Measurements from ENCODE around the gene SMARCC1. TPM values are rescaled to one million over a fixed set of nuclear protein-coding genes. Genes with fewer than 3 reads are reported as not detected.

SMARCC1 gene
- total and polyA plus RNA-seq, 4 donors = 11.7 to 83.0 (median 37.5) TPM

DNA sequence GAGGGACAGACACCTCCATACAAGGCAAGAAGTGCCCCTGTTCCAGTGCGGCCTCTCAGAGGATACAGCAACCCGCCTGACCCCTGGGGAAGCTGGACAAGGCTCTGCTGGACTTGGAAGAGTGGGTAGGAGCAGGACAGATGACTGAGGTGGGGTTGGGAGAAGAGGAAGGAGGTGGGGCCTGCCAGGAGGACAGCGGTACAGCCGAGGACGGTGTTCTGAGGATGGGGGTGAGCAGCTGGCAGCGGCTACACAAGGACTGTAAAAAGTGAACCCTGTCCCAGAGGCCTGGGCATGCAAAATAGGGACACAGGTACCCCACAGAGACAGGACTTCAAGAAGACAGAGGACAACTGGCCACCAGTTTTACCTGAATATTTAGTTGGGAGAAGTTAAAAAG is 244.7 kb downstream of the SMARCC1 start:
- ATAC-seq (ENCODE audit: insufficient read depth, low FRiP score) = no peak

DNA sequence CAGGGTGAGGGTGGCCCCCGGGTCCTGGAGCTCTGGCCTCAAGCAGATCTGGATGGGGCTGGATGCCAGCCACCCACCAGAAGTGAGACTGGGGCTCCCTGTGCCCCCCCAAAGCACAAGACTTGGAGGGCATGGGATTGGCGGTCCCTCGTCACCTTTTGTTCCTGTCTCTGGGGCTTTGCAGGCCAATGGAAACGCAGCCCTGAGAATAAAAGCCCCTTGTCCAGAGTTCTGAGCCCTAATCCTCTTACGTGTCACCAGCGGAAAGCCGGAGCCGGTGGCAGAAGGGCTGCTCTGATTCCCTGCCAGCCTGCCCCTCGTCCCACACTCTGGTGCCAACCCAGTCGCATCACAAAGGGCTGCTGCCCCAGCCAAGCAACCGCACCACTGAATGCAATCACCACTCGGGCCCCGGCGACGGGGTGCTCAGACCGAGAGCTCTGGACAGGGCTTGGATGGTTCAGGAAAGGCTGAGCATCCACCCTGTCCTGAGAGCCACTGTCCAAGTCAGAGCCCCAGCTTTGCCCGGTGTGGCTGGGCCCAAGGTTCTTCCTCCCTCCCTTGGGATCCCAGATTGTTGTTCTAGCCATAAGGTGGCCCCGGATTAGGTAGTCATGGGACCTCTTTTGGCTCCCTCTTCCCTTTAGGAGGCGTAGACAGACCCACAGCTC is 245.3 kb downstream of the SMARCC1 start:
- Histone ChIP-seq H3K27me3 (ENCODE audit: control insufficient read depth in 3 of 3, insufficient read depth in 3 of 3, low read length in 2 of 3) (no peaks in the 10 kb centered on the region), H3K4me3 (no peak overlapping the region), H3K27ac (ENCODE audit: low read depth in 1 of 2, low read length in 1 of 2) (no peak overlapping the region), H3K9ac (ENCODE audit: insufficient read depth in 1 of 2, low read length in 2 of 2) (no peak overlapping the region), H3K4me1 (ENCODE audit: control insufficient read depth in 5 of 5, insufficient read depth in 5 of 5, low read length in 5 of 5) (no peaks in the 10 kb centered on the region), H3K9me3 (ENCODE audit: control insufficient read depth in 4 of 4, insufficient read depth in 3 of 4, low read length in 3 of 4) (no peaks in the 10 kb centered on the region), H3K36me3 (ENCODE audit: control insufficient read depth in 4 of 4, insufficient read depth in 4 of 4, low read length in 4 of 4) (no peaks in the 10 kb centered on the region)
- 93 to 95% methylated on average over 19 of the region's 19 CpGs for WGBS, 2 donors
- no peak for DNase-seq
- TF ChIP-seq, protein P1, sequence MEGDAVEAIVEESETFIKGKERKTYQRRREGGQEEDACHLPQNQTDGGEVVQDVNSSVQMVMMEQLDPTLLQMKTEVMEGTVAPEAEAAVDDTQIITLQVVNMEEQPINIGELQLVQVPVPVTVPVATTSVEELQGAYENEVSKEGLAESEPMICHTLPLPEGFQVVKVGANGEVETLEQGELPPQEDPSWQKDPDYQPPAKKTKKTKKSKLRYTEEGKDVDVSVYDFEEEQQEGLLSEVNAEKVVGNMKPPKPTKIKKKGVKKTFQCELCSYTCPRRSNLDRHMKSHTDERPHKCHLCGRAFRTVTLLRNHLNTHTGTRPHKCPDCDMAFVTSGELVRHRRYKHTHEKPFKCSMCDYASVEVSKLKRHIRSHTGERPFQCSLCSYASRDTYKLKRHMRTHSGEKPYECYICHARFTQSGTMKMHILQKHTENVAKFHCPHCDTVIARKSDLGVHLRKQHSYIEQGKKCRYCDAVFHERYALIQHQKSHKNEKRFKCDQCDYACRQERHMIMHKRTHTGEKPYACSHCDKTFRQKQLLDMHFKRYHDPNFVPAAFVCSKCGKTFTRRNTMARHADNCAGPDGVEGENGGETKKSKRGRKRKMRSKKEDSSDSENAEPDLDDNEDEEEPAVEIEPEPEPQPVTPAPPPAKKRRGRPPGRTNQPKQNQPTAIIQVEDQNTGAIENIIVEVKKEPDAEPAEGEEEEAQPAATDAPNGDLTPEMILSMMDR (IDR thresholded peaks at IDR 0.05; ENCODE audit: control extremely low read depth, extremely low read depth) = no peak
- ATAC-seq (ENCODE audit: insufficient read depth, low FRiP score) = no peak

More for the DNA sequence above, 244.7 kb downstream of the SMARCC1 start:
- Histone ChIP-seq H3K9ac (ENCODE audit: insufficient read depth in 1 of 2, low read length in 2 of 2) (no peak overlapping the region), H3K27ac (ENCODE audit: low read depth in 1 of 2, low read length in 1 of 2) (no peak overlapping the region), H3K4me1 (ENCODE audit: control insufficient read depth in 5 of 5, insufficient read depth in 5 of 5, low read length in 5 of 5) (no peaks in the 10 kb centered on the region), H3K4me3 (no peak overlapping the region), H3K9me3 (ENCODE audit: control insufficient read depth in 4 of 4, insufficient read depth in 3 of 4, low read length in 3 of 4) (no peaks in the 10 kb centered on the region), H3K36me3 (ENCODE audit: control insufficient read depth in 4 of 4, insufficient read depth in 4 of 4, low read length in 4 of 4) (no peaks in the 10 kb centered on the region), H3K27me3 (ENCODE audit: control insufficient read depth in 3 of 3, insufficient read depth in 3 of 3, low read length in 2 of 3) (no peaks in the 10 kb centered on the region)
- no peak for DNase-seq
- 86 to 87% methylated on average over 6 of the region's 6 CpGs for WGBS, 2 donors
- TF ChIP-seq, protein P1 (IDR thresholded peaks at IDR 0.05; ENCODE audit: control extremely low read depth, extremely low read depth) = no peak

Small RNA genes lying within 50 kb of the gene (small RNA-seq; reads per million reads assigned to genes)
- gene RF02271 (ENCODE audit: low replicate concordance) = not detected
- not detected for gene RN7SL870P (ENCODE audit: low replicate concordance)

Other genes with a start within 250 kb of the SMARCC1 start
- 10 to 100 TPM; 10.4 to 24.9 TPM for gene CSPG5, start 203.0 kb downstream of the SMARCC1 start, total RNA-seq
- gene CSPG5, start 203.0 kb downstream of the SMARCC1 start, polyA plus RNA-seq = 10 to 100 TPM in 1 of 2 donors, 1 to 10 TPM in 1; 7.7 to 11.2 TPM
- 10 to 100 TPM; 62.8 to 65.9 TPM for gene DHX30, start 21.2 kb upstream of the SMARCC1 start, total RNA-seq
- gene DHX30, start 21.2 kb upstream of the SMARCC1 start, polyA plus RNA-seq = 10 to 100 TPM; 42.2 to 44.8 TPM
- gene MAP4, start 234.5 kb upstream of the SMARCC1 start, total RNA-seq = 100 to 1,000 TPM; 102 to 203 TPM
- 10 to 100 TPM; 62.6 to 67.4 TPM for gene MAP4, start 234.5 kb upstream of the SMARCC1 start, polyA plus RNA-seq